ENCODE data around the gene LITAFD. TPM values are rescaled to one million over a fixed set of nuclear protein-coding genes. Genes with fewer than 3 reads are reported as not detected.

Gene LITAFD
- total RNA-seq, 1 donor from 2014 or later, result not detected

DNA sequence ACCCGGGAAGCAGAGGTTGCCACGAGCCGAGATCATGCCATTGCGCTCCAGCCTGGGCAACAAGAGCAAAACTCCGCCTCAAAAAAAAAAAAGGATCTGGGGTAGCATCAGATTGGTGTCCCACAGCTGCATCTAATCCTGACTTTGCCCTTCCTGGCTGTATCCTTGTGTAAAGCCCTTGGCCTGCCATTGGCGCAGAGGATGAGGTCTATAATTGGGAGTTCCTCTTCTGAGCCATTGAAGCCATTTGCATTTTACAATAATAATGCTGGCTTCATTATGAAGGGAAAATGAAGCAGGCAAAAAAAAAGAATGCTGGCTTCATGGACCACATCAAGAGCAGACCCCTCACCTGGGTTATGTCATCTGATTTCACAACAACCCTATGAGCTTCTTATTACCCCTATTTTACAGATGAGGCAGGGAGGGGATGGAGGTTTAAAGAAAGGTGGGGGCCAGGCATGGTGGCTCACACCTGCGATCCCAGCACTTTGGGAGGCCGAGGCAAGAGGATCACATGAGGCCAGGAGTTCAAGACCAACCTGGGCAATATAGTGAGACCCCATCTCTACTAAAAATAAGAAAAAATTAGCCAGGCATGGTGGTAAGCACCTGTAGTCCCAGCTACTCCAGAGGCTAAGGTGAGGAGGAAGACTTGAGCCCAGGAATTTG lies 1.2 kb upstream of the LITAFD start:
- no peak overlapping the region for H3K4me3 ChIP-seq
- peaks cover 0 to 4% of the 10 kb centered on the region in 2 donors for H3K4me1 ChIP-seq
- H3K9me3 ChIP-seq, result no peaks in the 10 kb centered on the region
- H3K36me3 ChIP-seq, result no peaks in the 10 kb centered on the region
- intact Hi-C loops (cut with DNase I), result loop anchor here (1.0 to 5.0 kb wide), 3 partner anchors 84 to 314 kb away; partner anchors contain the start of genes PMM2 and TMEM186
- no peaks in the 10 kb centered on the region for H3K27me3 ChIP-seq
- no peak for DNase-seq (ENCODE audit: low spot score in 2 of 2)
- TF ChIP-seq, protein P1, sequence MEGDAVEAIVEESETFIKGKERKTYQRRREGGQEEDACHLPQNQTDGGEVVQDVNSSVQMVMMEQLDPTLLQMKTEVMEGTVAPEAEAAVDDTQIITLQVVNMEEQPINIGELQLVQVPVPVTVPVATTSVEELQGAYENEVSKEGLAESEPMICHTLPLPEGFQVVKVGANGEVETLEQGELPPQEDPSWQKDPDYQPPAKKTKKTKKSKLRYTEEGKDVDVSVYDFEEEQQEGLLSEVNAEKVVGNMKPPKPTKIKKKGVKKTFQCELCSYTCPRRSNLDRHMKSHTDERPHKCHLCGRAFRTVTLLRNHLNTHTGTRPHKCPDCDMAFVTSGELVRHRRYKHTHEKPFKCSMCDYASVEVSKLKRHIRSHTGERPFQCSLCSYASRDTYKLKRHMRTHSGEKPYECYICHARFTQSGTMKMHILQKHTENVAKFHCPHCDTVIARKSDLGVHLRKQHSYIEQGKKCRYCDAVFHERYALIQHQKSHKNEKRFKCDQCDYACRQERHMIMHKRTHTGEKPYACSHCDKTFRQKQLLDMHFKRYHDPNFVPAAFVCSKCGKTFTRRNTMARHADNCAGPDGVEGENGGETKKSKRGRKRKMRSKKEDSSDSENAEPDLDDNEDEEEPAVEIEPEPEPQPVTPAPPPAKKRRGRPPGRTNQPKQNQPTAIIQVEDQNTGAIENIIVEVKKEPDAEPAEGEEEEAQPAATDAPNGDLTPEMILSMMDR (IDR thresholded peaks at IDR 0.05), result no peak
- H3K27ac ChIP-seq, result no peak overlapping the region

- H3K27ac ChIP-seq, result no peak overlapping the region
- no peak for DNase-seq (ENCODE audit: low spot score in 2 of 2)
- TF ChIP-seq, protein P1 (IDR thresholded peaks at IDR 0.05), result no peak
- intact Hi-C loops (cut with DNase I), result loop anchor here (5.0 kb wide), 1 partner anchor 86 kb away; the partner anchor contains the start of genes PMM2 and TMEM186
- H3K27me3 ChIP-seq, result no peaks in the 10 kb centered on the region
- H3K36me3 ChIP-seq, result no peaks in the 10 kb centered on the region
- no peak overlapping the region for H3K4me3 ChIP-seq
- peaks cover 0 to 7% of the 10 kb centered on the region in 2 donors for H3K4me1 ChIP-seq
- H3K9me3 ChIP-seq, result no peaks in the 10 kb centered on the region
Measured at GRCh38 chr16:8882725-8883377, 700 bp downstream of the LITAFD start.

GRCh38 chr16:8885674-8886592 lies 3.8 kb downstream of the LITAFD start:
- intact Hi-C loops (cut with DNase I), result loop anchor here (5.0 kb wide), 1 partner anchor 76 kb away; the partner anchor contains the start of gene USP7
- peaks cover 0 to 7% of the 10 kb centered on the region in 2 donors for H3K4me1 ChIP-seq
- TF ChIP-seq, protein P1 (IDR thresholded peaks at IDR 0.05), result no peak
- no peaks in the 10 kb centered on the region for H3K27me3 ChIP-seq
- H3K4me3 ChIP-seq, result no peak overlapping the region
- no peak overlapping the region for H3K27ac ChIP-seq
- H3K36me3 ChIP-seq, result peaks cover 14 to 16% of the 10 kb centered on the region in 2 donors
- H3K9me3 ChIP-seq, result no peaks in the 10 kb centered on the region
- no peak for DNase-seq (ENCODE audit: low spot score in 2 of 2)

GRCh38 chr16:8886593-8887430 lies 4.7 kb downstream of the LITAFD start:
- Histone ChIP-seq H3K4me3 (no peak overlapping the region), H3K27me3 (no peaks in the 10 kb centered on the region)
- intact Hi-C loops (cut with DNase I), result loop anchor here (5.0 kb wide), 1 partner anchor 75 kb away; the partner anchor contains the start of gene USP7

More at GRCh38 chr16:8886593-8887430, 4.7 kb downstream of the LITAFD start:
- H3K36me3 ChIP-seq, result peaks cover 22 to 23% of the 10 kb centered on the region in 2 donors
- TF ChIP-seq, protein P1 (IDR thresholded peaks at IDR 0.05), result no peak
- H3K27ac ChIP-seq, result no peak overlapping the region
- DNase-seq (ENCODE audit: low spot score in 2 of 2), result no peak
- H3K4me1 ChIP-seq, result peaks cover 0 to 7% of the 10 kb centered on the region in 2 donors
- no peaks in the 10 kb centered on the region for H3K9me3 ChIP-seq

Data from ascending aorta (tissue), 2 donors.